A549 (cell line): ENCODE data around the gene KCNS3. TPM values are rescaled to one million over a fixed set of nuclear protein-coding genes. Genes with fewer than 3 reads are reported as not detected.

ENCODE experiments used
- ATAC-seq, 2 experiments: fragments of 200-7000 bp in 1 of 2; fragments of >200 bp in 1 of 2; cut with Nextera tagmentation in 1 of 2; cut with Tn5 transposase in 1 of 2; 3 replicates each; pipeline versions ENCODE4 v1.8.0 to v1.9.1; 2018 to 2020; ENCODE audit warnings: mild to moderate bottlenecking in 1 of 2, moderate library complexity in 1 of 2
- CTCF ChIA-PET: fragments of 300-600 bp; sonication (Branson Sonifier 250); formaldehyde crosslinking; extraction: SDS; loops from one replicate; lab custom pipeline; 2021; ENCODE audit warnings: antibody characterized with exemption, inconsistent platforms; lab: Yijun Ruan, JAX
- POLR2A ChIA-PET: fragments of 350-600 bp; formaldehyde crosslinking; extraction: SDS; loops from one replicate; lab custom pipeline; 2021; ENCODE audit warnings: antibody characterized with exemption, inconsistent platforms; lab: Yijun Ruan, JAX
- DNase-seq, 2 experiments: peaks; one replicate each; pipeline versions ENCODE4 v3.0.0 to v3.0.0-alpha.2; 2011 to 2016; ENCODE audit warnings: low read depth in 1 of 2, low spot score in 1 of 2
- FAIRE-seq: peaks from 2 replicates; lab custom pipeline; 2011; peaks lifted over from hg19 to GRCh38; lab: Jason Lieb, UNC
- H3K27ac ChIP-seq, 2 experiments: fragments of >200 bp; sonication (Bioruptor Twin); formaldehyde crosslinking; 3 replicates each; pipeline ENCODE4 v1.5.1; 2016 to 2017
- H3K4me1 ChIP-seq: fragments of >200 bp; sonication (Bioruptor Twin); formaldehyde crosslinking; 3 replicates; pipeline ENCODE4 v1.6.1; 2016
- H3K4me2 ChIP-seq: fragments of >200 bp; sonication (Bioruptor Twin); formaldehyde crosslinking; 3 replicates; pipeline ENCODE4 v1.6.1; 2016
- H3K4me3 ChIP-seq: fragments of >200 bp; sonication (Bioruptor Twin); formaldehyde crosslinking; 3 replicates; pipeline ENCODE4 v1.5.1; 2016
- H3K9me3 ChIP-seq: fragments of >200 bp; sonication (Bioruptor Twin); formaldehyde crosslinking; 3 replicates; pipeline ENCODE4 v1.6.1; 2016
- BCL3 ChIP-seq: fragments of >200 bp; sonication (Bioruptor Twin); formaldehyde crosslinking; IDR thresholded peaks from 3 replicates; pipeline ENCODE4 v1.6.1; 2016
- CBX2 ChIP-seq: fragments of 200-600 bp; sonication (generic); IDR thresholded peaks from 2 replicates; pipeline ENCODE4 v1.6.1; 2016; ENCODE audit warnings: low read depth, mild to moderate bottlenecking, borderline replicate concordance
- CEBPB ChIP-seq, 2 experiments: fragments of >200 bp in 1 of 2; sonication (Bioruptor Twin) in 1 of 2; formaldehyde crosslinking in 1 of 2; IDR thresholded peaks; 2 replicates each; pipeline ENCODE4 v1.6.1; 2012 to 2016
- CTCF ChIP-seq: fragments of >200 bp; sonication (Bioruptor Twin); formaldehyde crosslinking; IDR thresholded peaks from 3 replicates; pipeline ENCODE4 v1.5.1; 2016
- EHMT2 ChIP-seq: fragments of 200-600 bp; sonication (generic); IDR thresholded peaks from 2 replicates; pipeline ENCODE4 v1.6.1; 2016; ENCODE audit warnings: antibody characterized with exemption, low read depth, mild to moderate bottlenecking, moderate library complexity
- ELK1 ChIP-seq: fragments of 150-350 bp; IDR thresholded peaks from 2 replicates; pipeline ENCODE4 v1.6.1; 2014; ENCODE audit warnings: low read depth, mild to moderate bottlenecking, low read length
- ESRRA ChIP-seq: fragments of 150-350 bp; IDR thresholded peaks from 2 replicates; pipeline ENCODE4 v1.6.1; 2014; ENCODE audit warnings: mild to moderate bottlenecking, low read length, borderline replicate concordance
- FOSB ChIP-seq: fragments of 250-450 bp; sonication (Bioruptor Pico); IDR thresholded peaks from 2 replicates; pipeline ENCODE4 v1.5.0; 2020; ENCODE audit warnings: mild to moderate bottlenecking, moderate library complexity
- FOXS1 ChIP-seq: fragments of 250-450 bp; sonication (Bioruptor Pico); IDR thresholded peaks from 2 replicates; pipeline ENCODE4 v1.5.0; 2020; ENCODE audit warnings: mild to moderate bottlenecking, moderate library complexity
- HES2 ChIP-seq: fragments of >200 bp; sonication (Bioruptor Twin); formaldehyde crosslinking; IDR thresholded peaks from 2 replicates; pipeline ENCODE4 v1.6.1; 2016
- HOXB13 ChIP-seq: fragments of 250-450 bp; sonication (Bioruptor Pico); IDR thresholded peaks from 2 replicates; pipeline ENCODE4 v1.5.0; 2020; ENCODE audit warnings: low read depth, mild to moderate bottlenecking, moderate library complexity
- JUN ChIP-seq, 2 experiments: fragments of >200 bp; sonication (Bioruptor Twin); formaldehyde crosslinking; IDR thresholded peaks; 2 replicates in 1 of 2; 3 replicates in 1 of 2; pipeline ENCODE4 v1.6.1; 2016 to 2017
- NFE2L2 ChIP-seq: fragments of 150-350 bp; conservative IDR thresholded peaks from 2 replicates; pipeline ENCODE4 v1.6.1; 2014; ENCODE audit warnings: low read length
- PBX3 ChIP-seq: IDR thresholded peaks from 2 replicates; pipeline ENCODE4 v1.6.1; 2012
- RARB ChIP-seq: fragments of 250-450 bp; sonication (Bioruptor Pico); IDR thresholded peaks from 2 replicates; pipeline ENCODE4 v1.8.0; 2021; ENCODE audit warnings: mild to moderate bottlenecking, moderate library complexity
- RFX5 ChIP-seq: fragments of 450-650 bp; IDR thresholded peaks from 2 replicates; pipeline ENCODE4 v1.7.1; 2014; ENCODE audit warnings: antibody characterized with exemption, mild to moderate bottlenecking, moderate library complexity
- SMC3 ChIP-seq: fragments of >200 bp; sonication (Bioruptor Twin); formaldehyde crosslinking; IDR thresholded peaks from 3 replicates; pipeline ENCODE4 v1.6.1; 2018; ENCODE audit warnings: inconsistent platforms
- SREBF2 ChIP-seq: fragments of 450-650 bp; IDR thresholded peaks from 2 replicates; pipeline ENCODE4 v1.6.1; 2014; ENCODE audit warnings: mild to moderate bottlenecking, moderate library complexity
- TFCP2L1 ChIP-seq: fragments of 250-450 bp; sonication (Bioruptor Pico); IDR thresholded peaks from 2 replicates; pipeline ENCODE4 v1.5.0; 2021; ENCODE audit warnings: mild to moderate bottlenecking
- TP53 ChIP-seq: fragments of 250-450 bp; sonication (Bioruptor Pico); IDR thresholded peaks from 2 replicates; pipeline ENCODE4 v1.5.0; 2021; ENCODE audit warnings: mild to moderate bottlenecking, moderate library complexity
- USF2 ChIP-seq: fragments of 450-650 bp; IDR thresholded peaks from 2 replicates; pipeline ENCODE4 v1.6.1; 2014; ENCODE audit warnings: antibody characterized with exemption
- ZC3H11A ChIP-seq: fragments of 450-650 bp; IDR thresholded peaks from 2 replicates; pipeline ENCODE4 v1.6.1; 2014; ENCODE audit warnings: antibody characterized with exemption, mild to moderate bottlenecking
- ZNF302 ChIP-seq: fragments of 250-450 bp; sonication (Bioruptor Pico); IDR thresholded peaks from 2 replicates; pipeline ENCODE4 v1.9.0; 2021; ENCODE audit warnings: inconsistent platforms, mild to moderate bottlenecking, moderate library complexity
- WGBS: methylation state at CpG from one replicate; pipeline ENCODE4 v1.1.6; 2017; ENCODE audit errors: missing lambda C conversion rate; 5-methylcytosine and 5-hydroxymethylcytosine counted together
- polyA plus RNA-seq, 4 experiments: library from polyadenylated mRNA; depleted of rRNA in 3 of 4; stranded (reverse); fragments of >200 nt; fragmentation: RNase III in 1 of 4; extraction: RNeasy Plus Mini Kit Qiagen cat#74134 plus additional on column Dnase treatment in 1 of 4; gene quantifications; 2 replicates in 3 of 4; 3 replicates in 1 of 4; pipeline ENCODE4 v1.2.3, GENCODE V29; 2011 to 2017

The KCNS3 gene
- polyA plus RNA-seq, 2 of the 4 experiments (the other 2 are of a cell fraction), result 0.70 to 2.1 TPM

GRCh38 chr2:17930773-17931172 lies 52.3 kb downstream of the KCNS3 start:
- H3K4me1 ChIP-seq, result no peaks in the 10 kb centered on the region
- no peak for FAIRE-seq
- H3K4me2 ChIP-seq, result no peak overlapping the region
- CTCF ChIA-PET, result no interaction called here
- WGBS, result 14% methylated on average over 4 of the region's 4 CpGs
- TF ChIP-seq CEBPB (IDR thresholded peaks at IDR 0.05) (no peak), ESRRA (no peak), TFCP2L1 (CRISPR knock-in tag) (no peak), BCL3 (no peak), HES2 (no peak), PBX3 (no peak), EHMT2 (no peak), JUN (IDR thresholded peaks at IDR 0.05) (no peak), RFX5 (no peak), TP53 (CRISPR knock-in tag) (no peak), SMC3 (no peak), SREBF2 (no peak), ZNF302 (no peak), ZC3H11A (no peak), ELK1 (no peak), HOXB13 (no peak), NFE2L2 (no peak), USF2 (no peak), CBX2 (no peak)
- TF ChIP-seq, all 56 proteins: peak for 0
- POLR2A ChIA-PET, result interaction anchor here (0.5 kb wide), 1 partner anchor 13 kb away, joined by 6 read pairs; no protein-coding TSS in a partner anchor
- Histone ChIP-seq H3K4me3 (no peak overlapping the region), H3K9me3 (no peaks in the 10 kb centered on the region), H3K27ac (no peak overlapping the region)
- DNase-seq (no peak), ATAC-seq (no peak)

GRCh38 chr2:17933256-17933655 lies 54.8 kb downstream of the KCNS3 start:
- CTCF ChIA-PET, result no interaction called here

More at GRCh38 chr2:17933256-17933655, 54.8 kb downstream of the KCNS3 start:
- FAIRE-seq (no peak), DNase-seq (no peak), ATAC-seq (no peak)
- Histone ChIP-seq H3K27ac (no peak overlapping the region), H3K4me1 (no peaks in the 10 kb centered on the region), H3K9me3 (no peaks in the 10 kb centered on the region), H3K4me2 (no peak overlapping the region), H3K4me3 (no peak overlapping the region)
- no peak for TF ChIP-seq CTCF
- TF ChIP-seq FOXS1 (CRISPR knock-in tag), result no peak
- no peak for TF ChIP-seq HOXB13
- TF ChIP-seq BCL3, result no peak
- no peak for TF ChIP-seq FOSB
- no peak for TF ChIP-seq RARB (CRISPR knock-in tag)
- TF ChIP-seq ZNF302, result no peak
- POLR2A ChIA-PET, result no interaction called here
- WGBS, result 42% methylated on average over 3 of the region's 3 CpGs
